Measurements from ENCODE around the gene IQCK.

Gene IQCK

GRCh38 chr16:19890901-19891300, 172.8 kb downstream of the IQCK start:
- DNase-seq: no peak

- DNase-seq: no peak
Observed at GRCh38 chr16:19892902-19893301, 174.8 kb downstream of the IQCK start.

- DNase-seq: no peak
Observed at GRCh38 chr16:19894586-19894985, 176.5 kb downstream of the IQCK start.

- no peak for DNase-seq
Observed at GRCh38 chr16:19896951-19897350, 178.9 kb downstream of the IQCK start.

- DNase-seq: no peak
Observed at GRCh38 chr16:19898166-19898565, 180.1 kb downstream of the IQCK start.

GRCh38 chr16:19898924-19899604, 181.0 kb downstream of the IQCK start:
- peak; percentile 38 for DNase-seq

GRCh38 chr16:19899605-19899955, 181.5 kb downstream of the IQCK start:
- DNase-seq: no peak

- DNase-seq: no peak
Observed at GRCh38 chr16:19901164-19901563, 183.1 kb downstream of the IQCK start.

- peak; percentile 78 for DNase-seq
Observed at GRCh38 chr16:19907161-19907992, 189.3 kb downstream of the IQCK start.
